ENCODE measurements around the gene IHH. TPM values are rescaled to one million over a fixed set of nuclear protein-coding genes. Genes with fewer than 3 reads are reported as not detected.

Gene IHH
- total RNA-seq, 1 donor from 2014 or later, result 0.16 TPM

GRCh38 chr2:219038600-219038999 lies 22.1 kb downstream of the IHH start:
- DNase-seq, result no peak

GRCh38 chr2:219037783-219038499 lies 22.8 kb downstream of the IHH start:
- no peak for DNase-seq

GRCh38 chr2:219035942-219036341 lies 24.8 kb downstream of the IHH start:
- no peak for DNase-seq

DNA sequence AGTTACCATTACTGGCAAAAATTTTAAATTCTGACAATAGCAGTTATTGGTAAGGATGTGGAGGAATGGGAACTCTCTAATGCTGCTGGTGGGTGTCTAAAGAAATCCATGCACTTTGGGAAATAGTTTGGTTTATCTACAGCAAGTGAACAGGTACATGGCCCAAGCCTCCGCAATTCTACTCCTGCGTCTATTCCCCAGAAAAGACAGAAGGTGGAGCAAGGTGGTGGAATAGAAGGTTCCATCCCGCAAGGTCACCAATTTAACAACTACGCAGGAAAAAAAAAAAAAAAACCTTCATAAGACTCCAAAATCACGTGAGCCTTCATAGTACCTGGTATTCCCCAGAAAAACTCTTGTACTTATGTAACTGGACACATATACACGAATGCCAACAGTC lies 25.9 kb downstream of the IHH start:
- no peak for DNase-seq

DNA sequence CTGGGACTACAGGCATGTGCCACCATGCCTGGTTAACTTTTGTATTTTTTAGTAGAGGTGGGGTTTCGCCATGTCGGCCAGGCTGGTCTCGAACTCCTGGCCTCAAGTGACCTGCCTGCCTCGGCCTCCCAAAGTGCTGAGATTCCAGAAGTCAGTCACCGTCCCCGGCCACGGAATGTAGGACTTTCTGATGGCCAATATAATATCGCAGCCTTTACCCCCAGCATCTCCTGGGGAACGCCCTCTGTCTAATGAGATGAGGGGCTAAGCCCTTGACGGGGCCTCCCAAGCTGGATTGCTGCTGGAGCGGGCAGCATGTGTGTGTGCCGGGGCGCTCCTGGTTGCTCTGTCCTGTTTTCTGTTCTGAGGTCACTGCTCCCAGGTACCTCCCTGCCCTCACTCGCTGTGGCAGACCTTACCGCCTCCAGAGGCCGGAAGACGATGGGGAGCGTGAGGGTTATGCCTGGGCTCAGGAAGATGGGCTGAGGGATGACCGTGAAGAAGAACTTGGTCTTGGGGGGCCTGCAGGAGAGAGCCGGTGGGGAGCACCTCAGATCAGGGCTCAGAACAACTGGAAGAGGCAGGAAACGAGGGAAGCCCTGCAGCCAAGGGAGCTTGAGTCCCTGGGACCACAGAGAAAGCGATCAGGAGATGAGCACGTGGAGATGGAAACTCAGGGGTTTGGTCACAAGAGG lies 28.5 kb downstream of the IHH start:
- DNase-seq, result no peak

DNA sequence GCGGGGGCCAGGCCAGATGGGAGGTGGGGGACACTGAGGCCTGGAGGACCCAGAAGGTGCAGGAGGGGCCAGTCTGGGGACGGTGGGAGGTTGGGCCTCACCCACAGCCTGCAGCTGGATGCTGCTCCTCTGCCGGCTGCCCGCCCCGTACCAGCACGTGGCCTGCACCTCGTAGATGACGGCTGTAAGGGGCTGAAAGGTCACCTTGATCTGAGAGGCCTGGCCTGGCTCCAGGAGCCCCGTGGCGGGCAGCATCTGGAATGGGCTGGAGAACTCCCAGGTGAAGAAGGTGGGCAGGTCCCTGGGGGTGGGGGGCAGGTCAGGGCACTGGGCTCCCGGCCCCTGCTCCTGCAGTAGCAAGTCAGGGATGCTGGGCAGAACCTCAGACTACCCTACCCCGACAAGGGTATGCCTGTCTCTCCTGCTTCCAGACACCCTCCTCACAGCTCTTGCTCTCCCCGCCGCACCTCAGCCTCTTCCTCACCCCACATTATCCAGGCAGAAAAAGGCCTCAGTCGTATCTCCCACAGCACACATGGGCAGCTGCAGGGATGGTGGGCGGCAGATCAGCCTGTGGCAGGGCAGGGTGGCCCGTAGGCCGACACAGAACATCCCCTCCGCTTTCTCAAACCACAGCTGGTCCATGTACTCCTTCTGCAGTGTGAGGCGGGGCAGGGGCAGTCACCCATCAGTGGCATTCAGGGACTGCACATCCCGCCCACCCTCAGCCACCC lies 29.5 kb downstream of the IHH start:
- DNase-seq, result no peak

GRCh38 chr2:219030177-219030940 lies 30.4 kb downstream of the IHH start:
- no peak for DNase-seq

DNA sequence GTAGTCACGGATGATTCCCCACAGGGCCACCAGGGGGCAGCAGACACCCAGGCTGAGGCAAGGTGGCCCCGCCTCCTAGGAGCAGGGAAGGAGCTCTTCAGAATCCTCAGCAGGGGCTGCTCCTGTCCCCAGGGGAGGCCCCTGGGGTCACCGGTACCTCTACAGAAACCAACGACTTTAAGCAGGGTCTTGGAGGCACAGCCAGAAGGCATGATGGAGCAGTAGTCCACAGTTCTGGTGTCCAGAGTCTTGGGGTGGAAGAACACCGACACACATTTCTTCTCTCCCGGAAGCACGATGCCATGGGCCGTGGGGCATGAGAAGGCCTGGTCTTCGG lies 30.9 kb downstream of the IHH start:
- DNase-seq, result peak; percentile 72

DNA sequence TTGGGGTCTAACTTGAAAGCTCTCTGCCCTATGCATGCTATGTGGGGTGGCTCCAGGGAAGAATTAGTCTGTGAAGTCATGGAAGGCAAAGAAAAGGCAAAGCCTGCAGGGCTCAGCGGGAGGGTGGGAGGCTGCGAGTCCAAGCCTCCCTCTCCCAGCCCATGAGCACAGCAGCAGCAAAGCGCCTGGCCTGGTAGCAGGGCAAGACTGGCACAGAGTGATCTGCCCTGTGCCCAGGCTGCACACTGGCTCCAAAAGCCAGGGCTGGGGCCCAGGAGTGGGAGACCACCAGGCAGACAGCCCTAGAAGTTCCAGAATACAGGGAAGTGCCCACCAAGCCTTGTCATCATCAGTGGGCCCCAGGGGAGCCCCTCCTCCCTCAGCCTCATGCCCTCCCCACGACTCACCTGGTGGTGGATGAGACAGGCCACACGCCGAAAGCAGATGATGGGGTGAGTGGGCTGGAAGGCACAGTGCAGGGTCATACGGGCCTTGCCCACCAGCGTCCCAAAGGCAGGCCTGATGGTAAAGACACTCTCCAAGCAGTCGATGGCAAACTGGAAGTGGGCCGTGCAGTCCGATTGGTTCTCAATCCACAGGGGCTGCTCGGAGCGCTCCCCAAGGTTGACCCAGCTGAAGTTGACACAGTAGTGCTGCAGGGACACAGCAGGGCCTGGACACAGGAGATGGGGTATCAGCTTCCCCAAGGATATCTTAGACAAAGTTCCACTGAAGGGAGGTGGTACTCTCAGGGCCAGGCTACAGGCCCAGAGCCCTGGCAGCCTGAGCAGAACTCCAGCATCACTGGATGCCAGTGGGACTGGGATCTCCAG lies 31.5 kb downstream of the IHH start:
- no peak for DNase-seq

DNA sequence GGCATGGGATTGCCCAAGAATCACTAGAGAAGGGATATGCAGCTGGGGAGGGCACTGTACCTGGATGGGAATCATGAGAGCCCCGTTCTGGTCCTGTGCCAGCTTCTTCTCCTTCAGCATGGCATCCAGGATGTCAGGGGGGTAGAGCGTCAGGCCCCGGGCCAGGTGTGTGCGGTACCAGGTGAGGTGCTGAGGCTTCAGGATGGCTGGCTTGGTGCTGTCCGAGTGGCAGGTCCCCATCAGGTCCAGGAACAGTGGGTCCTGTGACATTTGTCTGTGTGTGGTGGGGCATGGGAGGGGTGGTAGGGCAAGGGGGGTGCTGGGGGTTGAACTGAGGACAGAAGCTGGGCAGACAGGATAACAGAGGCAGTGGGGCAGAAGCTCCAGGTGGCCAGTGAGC lies 32.6 kb downstream of the IHH start:
- no peak for DNase-seq

DNA sequence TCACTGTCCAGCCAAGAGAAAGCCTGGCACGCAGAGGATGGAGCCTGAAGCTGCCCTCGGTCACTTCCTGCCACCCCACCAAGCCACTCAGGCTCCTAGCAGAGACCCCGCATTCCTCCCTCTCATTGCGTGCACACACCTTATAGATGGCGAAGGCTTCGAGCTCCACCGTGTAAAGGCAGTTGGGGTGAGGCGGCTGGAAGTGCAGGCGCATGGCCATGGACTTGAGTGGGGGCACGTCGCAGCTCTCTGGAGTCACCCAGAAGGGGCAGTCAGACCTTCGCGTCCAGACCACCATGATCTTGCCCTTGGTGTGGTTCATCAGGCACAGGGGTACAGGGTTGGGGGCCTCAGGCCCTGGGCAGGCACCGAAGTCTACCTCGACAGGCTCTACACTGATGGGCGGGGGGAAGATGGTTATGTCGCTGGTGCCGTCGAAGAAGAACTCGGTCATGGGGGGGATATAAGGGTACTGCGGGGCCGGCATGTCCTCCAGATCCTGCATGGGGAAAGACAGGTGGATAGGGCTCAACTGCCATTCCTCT lies 33.1 kb downstream of the IHH start:
- no peak for DNase-seq

- DNase-seq, result no peak
Observed at GRCh38 chr2:219026946-219027345, 33.8 kb downstream of the IHH start.

GRCh38 chr2:219025637-219026585 lies 34.8 kb downstream of the IHH start:
- DNase-seq, result no peak

- no peak for DNase-seq
Observed at GRCh38 chr2:219024059-219024458, 36.7 kb downstream of the IHH start.

GRCh38 chr2:219023045-219023605 lies 37.6 kb downstream of the IHH start:
- no peak for DNase-seq

DNA sequence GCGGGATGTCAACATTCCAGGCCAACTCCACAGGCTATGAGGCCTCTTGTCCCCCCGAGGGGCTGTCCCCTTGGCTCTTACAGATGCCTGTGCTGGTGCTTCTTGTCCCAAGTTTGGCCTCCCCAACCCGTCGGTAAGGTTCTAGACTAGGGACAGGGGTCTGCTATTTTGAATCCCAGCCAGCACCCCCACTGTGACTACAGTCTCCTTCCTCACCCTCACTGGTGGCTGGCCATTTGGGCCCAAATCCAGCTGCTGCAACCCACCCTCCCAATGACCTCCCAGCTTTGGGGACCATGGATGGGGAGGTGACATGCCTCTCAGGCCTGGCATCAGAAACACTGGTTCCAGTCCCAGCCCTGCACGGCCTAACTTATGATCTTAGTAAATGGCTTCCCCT lies 38.1 kb downstream of the IHH start:
- no peak for DNase-seq

DNA sequence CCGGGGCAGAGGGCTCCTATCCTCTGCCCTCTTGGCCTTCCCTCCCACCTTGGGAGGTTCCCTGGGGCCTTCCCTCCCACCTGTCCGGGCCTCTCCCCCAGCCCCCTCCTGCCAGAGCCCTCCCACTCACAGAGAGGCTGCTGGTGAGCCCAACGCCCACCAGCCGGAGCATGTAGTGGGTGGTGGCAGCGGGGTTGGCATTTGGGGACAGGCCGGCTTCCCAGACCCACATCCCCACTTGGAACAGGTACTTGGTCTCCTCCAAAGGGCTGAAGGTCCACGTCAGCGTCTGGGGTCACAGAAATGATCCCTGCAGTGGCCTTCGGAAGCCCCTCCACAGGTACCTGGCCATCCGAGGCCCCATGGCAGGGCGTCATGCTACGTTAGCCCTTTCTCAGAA lies 38.7 kb downstream of the IHH start:
- DNase-seq, result no peak

- DNase-seq, result no peak
Observed at GRCh38 chr2:219021591-219021990, 39.1 kb downstream of the IHH start.

DNA sequence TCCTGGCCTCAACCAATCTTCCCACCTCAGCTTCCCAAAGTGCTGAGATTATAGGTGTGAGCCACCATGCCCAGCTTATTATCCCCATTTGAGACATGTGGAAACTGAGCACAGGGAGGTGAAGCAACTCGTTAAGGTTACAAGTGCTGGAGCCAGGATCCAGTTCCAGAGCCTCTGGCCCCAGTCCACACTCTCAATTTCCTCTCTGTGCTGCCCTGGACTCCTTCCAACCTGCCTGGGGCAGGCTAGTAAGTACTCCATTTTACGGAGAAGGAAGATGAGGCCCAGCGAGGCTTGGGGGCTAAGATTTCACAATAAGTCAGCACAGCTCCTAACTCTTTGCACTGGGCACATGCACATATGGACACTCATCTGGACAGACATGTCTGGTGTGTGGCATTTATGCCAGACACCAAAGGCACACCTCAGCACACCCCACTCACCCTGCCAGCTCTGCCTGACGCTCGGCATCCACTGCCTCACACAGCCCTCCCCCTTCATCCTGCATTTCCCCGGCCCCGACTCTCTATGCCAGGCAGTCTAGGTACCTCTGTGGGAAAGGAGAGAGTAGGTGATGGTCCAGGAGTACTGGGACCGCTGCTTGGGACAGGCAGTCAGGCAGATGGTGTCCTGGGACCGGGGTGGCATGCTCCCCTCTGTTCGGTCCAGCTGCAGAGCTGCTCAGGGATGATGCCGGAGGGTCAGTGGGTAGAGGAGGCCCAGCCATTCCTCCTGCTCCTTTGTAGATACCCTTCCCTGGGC lies 39.9 kb downstream of the IHH start:
- DNase-seq, result no peak

All from occipital lobe (tissue), 2 donors.